HEK293 (cell line): ENCODE measurements around the gene NDUFV1.
"Not testable (repeated sequence)": the region's sequence is repeated elsewhere in the genome, so short reads cannot be mapped to it uniquely, and the experiment has no call there.

Experiments used
- CTCF ChIA-PET: fragments of 350-600 bp; formaldehyde crosslinking; extraction: SDS; loops from one replicate; lab custom pipeline; 2021; ENCODE audit warnings: antibody characterized with exemption; lab: Yijun Ruan, JAX
- POLR2A ChIA-PET: fragments of 300-600 bp; formaldehyde crosslinking; extraction: SDS; loops from one replicate; lab custom pipeline; 2020; ENCODE audit warnings: antibody characterized with exemption, inconsistent platforms; lab: Yijun Ruan, JAX
- H3K27ac ChIP-seq: fragments of 200-500 bp; sonication (Bioruptor generic); 2 replicates; pipeline ENCODE4 v1.5.1; 2014; ENCODE audit warnings: low read depth, low read length, control low read depth, inconsistent platforms; ENCODE audit errors: extremely low read depth
- H3K36me3 ChIP-seq, 2 experiments: fragments of 200-500 bp in 1 of 2; sonication (Bioruptor generic) in 1 of 2; 1 replicate in 1 of 2; 2 replicates in 1 of 2; pipeline ENCODE4 v1.5.1; 2014 to 2017; ENCODE audit warnings: inconsistent platforms in 2 of 2, low read length in 2 of 2; ENCODE audit not compliant: control insufficient read depth in 2 of 2, insufficient read depth in 1 of 2
- H3K4me1 ChIP-seq: fragments of 200-500 bp; sonication (Bioruptor generic); 2 replicates; pipeline ENCODE4 v1.5.1; 2014; ENCODE audit warnings: mild to moderate bottlenecking, low read length, inconsistent platforms; ENCODE audit not compliant: control insufficient read depth, insufficient read depth
- H3K4me3 ChIP-seq: 2 replicates; pipeline ENCODE4 v1.5.1; 2011; ENCODE audit warnings: low read depth, mild to moderate bottlenecking, control low read depth, low read length, moderate library complexity
- H3K9me3 ChIP-seq: fragments of 200-500 bp; sonication (Bioruptor generic); 2 replicates; pipeline ENCODE4 v1.5.1; 2014; ENCODE audit warnings: low read depth, low read length, inconsistent platforms; ENCODE audit not compliant: control insufficient read depth, insufficient read depth
- KLF9 ChIP-seq: fragments of 450-650 bp; formaldehyde crosslinking; IDR thresholded peaks from 2 replicates; pipeline ENCODE4 v1.5.1; 2016; ENCODE audit warnings: missing biosample characterization, missing genetic modification characterization, low read depth
- MYNN ChIP-seq: fragments of 450-650 bp; formaldehyde crosslinking; IDR thresholded peaks from 2 replicates; pipeline ENCODE4 v1.5.1; 2016; ENCODE audit warnings: missing biosample characterization, missing genetic modification characterization, borderline replicate concordance
- REPIN1 ChIP-seq: fragments of 450-650 bp; formaldehyde crosslinking; IDR thresholded peaks from 2 replicates; pipeline ENCODE4 v1.5.1; 2017; ENCODE audit warnings: missing biosample characterization, missing genetic modification characterization, low read depth
- ZIC2 ChIP-seq: fragments of 450-650 bp; formaldehyde crosslinking; IDR thresholded peaks from 2 replicates; pipeline ENCODE4 v1.5.1; 2016; ENCODE audit warnings: missing biosample characterization, missing genetic modification characterization
- ZNF138 ChIP-seq: fragments of 450-650 bp; formaldehyde crosslinking; IDR thresholded peaks from 2 replicates; pipeline ENCODE4 v1.5.1; 2016; ENCODE audit warnings: missing biosample characterization, missing genetic modification characterization, borderline replicate concordance
- ZNF223 ChIP-seq: fragments of 450-650 bp; formaldehyde crosslinking; IDR thresholded peaks from 2 replicates; pipeline ENCODE4 v1.5.1; 2016; ENCODE audit warnings: missing biosample characterization, missing genetic modification characterization
- ZNF473 ChIP-seq: fragments of 450-650 bp; formaldehyde crosslinking; IDR thresholded peaks from 2 replicates; pipeline ENCODE4 v1.5.1; 2017; ENCODE audit warnings: missing biosample characterization, missing genetic modification characterization
- ZNF510 ChIP-seq: fragments of 450-650 bp; formaldehyde crosslinking; IDR thresholded peaks from 2 replicates; pipeline ENCODE4 v1.5.1; 2018; ENCODE audit warnings: mild to moderate bottlenecking, missing genetic modification characterization, missing biosample characterization; ENCODE audit not compliant: insufficient replicate concordance
- ZNF624 ChIP-seq: fragments of 450-650 bp; formaldehyde crosslinking; IDR thresholded peaks from 2 replicates; pipeline ENCODE4 v1.5.1; 2017; ENCODE audit warnings: missing biosample characterization, missing genetic modification characterization
- ZNF658 ChIP-seq: fragments of 450-650 bp; formaldehyde crosslinking; IDR thresholded peaks from 2 replicates; pipeline ENCODE4; 2016; ENCODE audit warnings: missing biosample characterization, missing genetic modification characterization
- ZNF664 ChIP-seq: fragments of 450-650 bp; formaldehyde crosslinking; IDR thresholded peaks from 2 replicates; pipeline ENCODE4 v1.5.1; 2016; ENCODE audit warnings: missing biosample characterization, missing genetic modification characterization
- ZXDB ChIP-seq: fragments of 450-650 bp; formaldehyde crosslinking; IDR thresholded peaks from 2 replicates; pipeline ENCODE4 v1.5.1; 2016; ENCODE audit warnings: missing biosample characterization, missing genetic modification characterization
- TF ChIP-seq, protein P1 (sequence below): fragments of 450-650 bp; formaldehyde crosslinking; IDR thresholded peaks from 2 replicates; pipeline ENCODE4 v1.5.1; 2017; ENCODE audit warnings: missing biosample characterization, missing genetic modification characterization
- TF ChIP-seq, protein P2 (sequence below): fragments of 450-650 bp; formaldehyde crosslinking; IDR thresholded peaks from 2 replicates; pipeline ENCODE4 v1.5.1; 2016; ENCODE audit warnings: missing biosample characterization, missing genetic modification characterization
- TF ChIP-seq, protein P3 (sequence below): fragments of 450-650 bp; formaldehyde crosslinking; optimal IDR thresholded peaks from 2 replicates; pipeline ENCODE3; 2016; ENCODE audit warnings: missing biosample characterization, mild to moderate bottlenecking, missing genetic modification characterization
- TF ChIP-seq, protein P4 (sequence below): fragments of 450-650 bp; formaldehyde crosslinking; IDR thresholded peaks from 2 replicates; pipeline ENCODE4 v1.5.1; 2016; ENCODE audit warnings: missing biosample characterization, missing genetic modification characterization

NDUFV1 gene

DNA sequence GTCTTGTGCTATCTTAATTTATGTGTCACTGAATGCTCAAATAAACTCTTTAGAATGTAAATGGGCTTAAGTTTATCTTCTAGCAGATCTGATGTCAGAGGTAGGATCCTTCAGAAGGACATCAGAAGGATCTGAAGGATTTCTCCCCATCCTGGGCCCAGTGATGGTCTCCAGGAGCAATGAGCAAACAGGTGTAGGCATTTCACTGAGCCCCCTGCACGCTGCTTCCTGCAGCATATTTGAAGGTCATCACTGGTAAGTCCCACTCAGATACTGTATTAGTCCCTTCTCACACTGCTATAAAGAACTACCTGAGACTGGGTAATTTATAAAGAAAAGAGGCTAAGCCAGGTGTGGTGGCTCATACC is 18.6 kb upstream of the NDUFV1 start:
- no peaks in the 10 kb centered on the region for H3K9me3 ChIP-seq
- H3K36me3 ChIP-seq, result peaks cover 0 to 36% of the 10 kb centered on the region in 2 experiments; a peak in 1 of 3 replicates
- H3K4me1 ChIP-seq, result no peaks in the 10 kb centered on the region
- CTCF ChIA-PET, result no interaction called here
- H3K4me3 ChIP-seq, result no peak overlapping the region
- POLR2A ChIA-PET, result no interaction called here
- TF ChIP-seq ZIC2 (tag by site-specific recombination), result no peak
- TF ChIP-seq, protein P1, sequence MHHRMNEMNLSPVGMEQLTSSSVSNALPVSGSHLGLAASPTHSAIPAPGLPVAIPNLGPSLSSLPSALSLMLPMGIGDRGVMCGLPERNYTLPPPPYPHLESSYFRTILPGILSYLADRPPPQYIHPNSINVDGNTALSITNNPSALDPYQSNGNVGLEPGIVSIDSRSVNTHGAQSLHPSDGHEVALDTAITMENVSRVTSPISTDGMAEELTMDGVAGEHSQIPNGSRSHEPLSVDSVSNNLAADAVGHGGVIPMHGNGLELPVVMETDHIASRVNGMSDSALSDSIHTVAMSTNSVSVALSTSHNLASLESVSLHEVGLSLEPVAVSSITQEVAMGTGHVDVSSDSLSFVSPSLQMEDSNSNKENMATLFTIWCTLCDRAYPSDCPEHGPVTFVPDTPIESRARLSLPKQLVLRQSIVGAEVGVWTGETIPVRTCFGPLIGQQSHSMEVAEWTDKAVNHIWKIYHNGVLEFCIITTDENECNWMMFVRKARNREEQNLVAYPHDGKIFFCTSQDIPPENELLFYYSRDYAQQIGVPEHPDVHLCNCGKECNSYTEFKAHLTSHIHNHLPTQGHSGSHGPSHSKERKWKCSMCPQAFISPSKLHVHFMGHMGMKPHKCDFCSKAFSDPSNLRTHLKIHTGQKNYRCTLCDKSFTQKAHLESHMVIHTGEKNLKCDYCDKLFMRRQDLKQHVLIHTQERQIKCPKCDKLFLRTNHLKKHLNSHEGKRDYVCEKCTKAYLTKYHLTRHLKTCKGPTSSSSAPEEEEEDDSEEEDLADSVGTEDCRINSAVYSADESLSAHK, result no peak
- TF ChIP-seq ZXDB (tag by site-specific recombination), result no peak
- TF ChIP-seq, protein P2, sequence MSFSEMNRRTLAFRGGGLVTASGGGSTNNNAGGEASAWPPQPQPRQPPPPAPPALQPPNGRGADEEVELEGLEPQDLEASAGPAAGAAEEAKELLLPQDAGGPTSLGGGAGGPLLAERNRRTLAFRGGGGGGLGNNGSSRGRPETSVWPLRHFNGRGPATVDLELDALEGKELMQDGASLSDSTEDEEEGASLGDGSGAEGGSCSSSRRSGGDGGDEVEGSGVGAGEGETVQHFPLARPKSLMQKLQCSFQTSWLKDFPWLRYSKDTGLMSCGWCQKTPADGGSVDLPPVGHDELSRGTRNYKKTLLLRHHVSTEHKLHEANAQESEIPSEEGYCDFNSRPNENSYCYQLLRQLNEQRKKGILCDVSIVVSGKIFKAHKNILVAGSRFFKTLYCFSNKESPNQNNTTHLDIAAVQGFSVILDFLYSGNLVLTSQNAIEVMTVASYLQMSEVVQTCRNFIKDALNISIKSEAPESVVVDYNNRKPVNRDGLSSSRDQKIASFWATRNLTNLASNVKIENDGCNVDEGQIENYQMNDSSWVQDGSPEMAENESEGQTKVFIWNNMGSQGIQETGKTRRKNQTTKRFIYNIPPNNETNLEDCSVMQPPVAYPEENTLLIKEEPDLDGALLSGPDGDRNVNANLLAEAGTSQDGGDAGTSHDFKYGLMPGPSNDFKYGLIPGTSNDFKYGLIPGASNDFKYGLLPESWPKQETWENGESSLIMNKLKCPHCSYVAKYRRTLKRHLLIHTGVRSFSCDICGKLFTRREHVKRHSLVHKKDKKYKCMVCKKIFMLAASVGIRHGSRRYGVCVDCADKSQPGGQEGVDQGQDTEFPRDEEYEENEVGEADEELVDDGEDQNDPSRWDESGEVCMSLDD (tag by site-specific recombination), result no peak
- TF ChIP-seq ZNF664, result no peak
- no peak for TF ChIP-seq ZNF223
- no peak for TF ChIP-seq ZNF138
- no peak for TF ChIP-seq KLF9 (tag by site-specific recombination)
- no peak for TF ChIP-seq ZNF510 (tag by site-specific recombination)
- no peak for TF ChIP-seq ZNF658
- TF ChIP-seq ZNF473 (tag by site-specific recombination), result no peak
- no peak for TF ChIP-seq MYNN (tag by site-specific recombination)
- TF ChIP-seq, protein P3, sequence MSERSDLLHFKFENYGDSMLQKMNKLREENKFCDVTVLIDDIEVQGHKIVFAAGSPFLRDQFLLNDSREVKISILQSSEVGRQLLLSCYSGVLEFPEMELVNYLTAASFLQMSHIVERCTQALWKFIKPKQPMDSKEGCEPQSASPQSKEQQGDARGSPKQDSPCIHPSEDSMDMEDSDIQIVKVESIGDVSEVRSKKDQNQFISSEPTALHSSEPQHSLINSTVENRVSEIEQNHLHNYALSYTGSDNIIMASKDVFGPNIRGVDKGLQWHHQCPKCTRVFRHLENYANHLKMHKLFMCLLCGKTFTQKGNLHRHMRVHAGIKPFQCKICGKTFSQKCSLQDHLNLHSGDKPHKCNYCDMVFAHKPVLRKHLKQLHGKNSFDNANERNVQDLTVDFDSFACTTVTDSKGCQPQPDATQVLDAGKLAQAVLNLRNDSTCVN (tag by site-specific recombination), result no peak
- TF ChIP-seq, protein P4, sequence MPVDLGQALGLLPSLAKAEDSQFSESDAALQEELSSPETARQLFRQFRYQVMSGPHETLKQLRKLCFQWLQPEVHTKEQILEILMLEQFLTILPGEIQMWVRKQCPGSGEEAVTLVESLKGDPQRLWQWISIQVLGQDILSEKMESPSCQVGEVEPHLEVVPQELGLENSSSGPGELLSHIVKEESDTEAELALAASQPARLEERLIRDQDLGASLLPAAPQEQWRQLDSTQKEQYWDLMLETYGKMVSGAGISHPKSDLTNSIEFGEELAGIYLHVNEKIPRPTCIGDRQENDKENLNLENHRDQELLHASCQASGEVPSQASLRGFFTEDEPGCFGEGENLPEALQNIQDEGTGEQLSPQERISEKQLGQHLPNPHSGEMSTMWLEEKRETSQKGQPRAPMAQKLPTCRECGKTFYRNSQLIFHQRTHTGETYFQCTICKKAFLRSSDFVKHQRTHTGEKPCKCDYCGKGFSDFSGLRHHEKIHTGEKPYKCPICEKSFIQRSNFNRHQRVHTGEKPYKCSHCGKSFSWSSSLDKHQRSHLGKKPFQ (tag by site-specific recombination), result no peak
- no peak for TF ChIP-seq ZNF624 (tag by site-specific recombination)
- TF ChIP-seq REPIN1 (tag by site-specific recombination), result no peak
- H3K27ac ChIP-seq, result no peak overlapping the region

DNA sequence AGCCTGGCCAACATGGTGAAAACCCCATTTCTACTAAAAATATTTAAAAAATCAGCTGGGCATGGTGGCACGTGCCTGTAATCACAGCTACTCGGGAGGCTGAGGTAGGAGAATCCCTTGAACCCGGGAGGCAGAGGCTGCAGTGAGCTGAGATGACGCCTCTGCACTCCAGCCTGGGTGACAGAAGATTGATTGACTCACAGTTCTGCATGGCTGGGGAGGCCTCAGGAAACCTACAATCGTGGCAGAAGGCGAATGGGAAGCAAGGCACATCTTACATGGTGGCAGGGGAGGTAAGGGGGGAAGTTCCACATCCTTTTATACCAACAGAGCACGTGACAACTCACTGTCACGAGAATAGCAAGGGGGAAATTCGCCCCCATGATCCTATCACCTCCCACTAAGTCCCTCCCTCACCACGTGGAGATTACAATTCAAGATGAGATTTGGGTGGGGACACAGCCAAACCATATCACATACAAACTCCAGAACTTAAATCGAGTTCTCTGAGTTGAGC is 17.8 kb upstream of the NDUFV1 start:
- H3K4me1 ChIP-seq, POLR2A ChIA-PET, H3K4me3 ChIP-seq, H3K9me3 ChIP-seq, H3K27ac ChIP-seq, CTCF ChIA-PET: not testable (repeated sequence)
- peaks cover 0 to 36% of the 10 kb centered on the region in 2 experiments; a peak in 1 of 3 replicates for H3K36me3 ChIP-seq
